ENCODE results near the gene CEP112.
"Not testable (repeated sequence)": the region's sequence is repeated elsewhere in the genome, so short reads cannot be mapped to it uniquely, and the experiment has no call there.

- not testable (repeated sequence) for TF ChIP-seq CTCF (IDR thresholded peaks at IDR 0.05); SIN3A (IDR thresholded peaks at IDR 0.05; ENCODE audit: borderline replicate concordance, insufficient read depth, low read depth, low read length)
Observed at GRCh38 chr17:65837232-65837631, 354.7 kb downstream of the CEP112 start.
